HUES6 (cell line): ENCODE data around the gene CD82.

Experiments used
- H3K27ac ChIP-seq: 2 replicates; pipeline ENCODE4 v1.7.0; 2013; ENCODE audit warnings: low read depth, mild to moderate bottlenecking, low read length, inconsistent platforms
- H3K27me3 ChIP-seq: 2 replicates; pipeline ENCODE4 v1.6.1; 2013; ENCODE audit warnings: low read length; ENCODE audit not compliant: control insufficient read depth, insufficient read depth
- H3K36me3 ChIP-seq: 2 replicates; pipeline ENCODE4 v1.6.1; 2013; ENCODE audit warnings: low read length; ENCODE audit not compliant: control insufficient read depth, insufficient read depth
- H3K4me1 ChIP-seq: 2 replicates; pipeline ENCODE4 v1.6.1; 2013; ENCODE audit warnings: low read length; ENCODE audit not compliant: control insufficient read depth, insufficient read depth
- H3K4me3 ChIP-seq: 2 replicates; pipeline ENCODE4 v1.5.1; 2013; ENCODE audit warnings: low read depth, low read length
- H3K9ac ChIP-seq: one replicate; pipeline ENCODE4 v1.6.1; 2013; ENCODE audit warnings: mild to moderate bottlenecking, low read length
- H3K9me3 ChIP-seq: 2 replicates; pipeline ENCODE4 v1.6.1; 2013; ENCODE audit warnings: low read depth, low read length; ENCODE audit not compliant: control insufficient read depth, insufficient read depth

The CD82 gene

DNA sequence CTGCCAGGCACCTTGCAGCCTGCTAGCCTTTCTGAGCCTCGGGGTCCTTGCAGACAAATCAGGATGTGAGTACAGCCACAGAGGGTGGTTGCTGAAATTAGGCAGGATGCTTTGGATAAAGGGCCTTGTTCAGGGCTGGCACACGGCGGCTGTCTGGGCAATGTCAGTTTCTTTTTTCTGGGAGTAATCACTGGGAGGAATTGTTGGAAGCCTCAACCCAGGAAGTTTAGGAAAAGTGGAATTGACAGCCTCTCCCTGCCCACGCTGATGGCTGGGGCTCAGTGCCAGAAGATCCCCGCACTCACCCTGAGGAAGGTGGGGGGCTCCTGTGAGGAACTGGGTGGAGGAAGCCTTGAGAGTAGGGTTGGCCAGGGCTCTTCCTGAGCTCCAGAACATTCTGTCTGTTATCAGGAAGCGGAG lies 37.4 kb downstream of the CD82 start:
- no peaks in the 10 kb centered on the region for H3K27me3 ChIP-seq
- peaks cover 21% of the 10 kb centered on the region; the same call in 1 of the 2 replicates for H3K4me1 ChIP-seq
- no peak overlapping the region for H3K27ac ChIP-seq
- no peaks in the 10 kb centered on the region for H3K36me3 ChIP-seq
- no peaks in the 10 kb centered on the region for H3K9me3 ChIP-seq
- no peak overlapping the region for H3K9ac ChIP-seq
- H3K4me3 ChIP-seq = no peak overlapping the region

DNA sequence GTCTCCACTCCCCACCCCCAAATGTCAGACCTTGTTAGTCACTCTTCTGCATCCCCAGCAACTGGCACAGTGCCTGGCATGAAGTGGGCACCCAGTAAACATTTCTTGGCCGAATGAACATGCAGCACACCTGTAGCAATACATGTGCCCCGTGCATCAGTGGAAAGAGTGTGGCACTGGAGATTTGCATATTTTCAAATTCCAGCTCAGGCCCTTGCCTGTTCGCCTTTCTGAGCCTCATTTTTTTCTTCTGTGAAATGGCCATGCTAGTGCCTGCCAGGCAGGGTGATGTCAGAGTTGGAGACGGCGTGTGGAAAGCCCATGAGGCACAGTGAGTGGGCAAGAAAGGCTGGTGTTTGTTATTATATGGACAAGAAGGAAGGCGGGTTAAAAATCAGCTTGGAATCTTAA lies 38.7 kb downstream of the CD82 start:
- no peak overlapping the region for H3K9ac ChIP-seq
- H3K4me1 ChIP-seq = peaks cover 21% of the 10 kb centered on the region; the same call in 1 of the 2 replicates
- no peaks in the 10 kb centered on the region for H3K27me3 ChIP-seq
- no peak overlapping the region for H3K4me3 ChIP-seq
- no peak overlapping the region for H3K27ac ChIP-seq
- no peaks in the 10 kb centered on the region for H3K9me3 ChIP-seq
- no peaks in the 10 kb centered on the region for H3K36me3 ChIP-seq

DNA sequence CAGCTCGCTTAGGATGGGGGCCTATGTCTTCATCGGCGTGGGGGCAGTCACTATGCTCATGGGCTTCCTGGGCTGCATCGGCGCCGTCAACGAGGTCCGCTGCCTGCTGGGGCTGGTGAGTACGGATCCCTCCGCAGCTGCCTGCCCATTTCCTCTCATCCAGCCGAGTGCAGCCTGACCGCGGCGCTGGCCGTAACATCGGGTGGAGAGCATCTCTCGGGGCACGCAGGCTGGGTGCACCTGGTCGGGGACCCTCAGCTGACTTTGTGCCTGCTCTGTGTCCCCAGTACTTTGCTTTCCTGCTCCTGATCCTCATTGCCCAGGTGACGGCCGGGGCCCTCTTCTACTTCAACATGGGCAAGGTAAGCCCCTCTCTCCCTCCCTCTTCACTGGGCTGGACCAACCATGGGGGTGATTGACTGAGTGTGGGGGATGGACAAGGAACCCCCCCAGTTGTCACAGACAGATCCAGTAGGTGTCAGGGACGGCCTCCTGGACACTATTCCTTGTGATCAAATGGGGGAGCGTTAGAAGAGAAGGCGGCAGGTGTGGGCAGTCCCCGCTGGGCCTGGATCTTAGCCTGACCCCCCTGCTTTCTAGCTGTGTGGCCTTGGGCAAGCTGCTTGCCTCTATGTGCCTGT lies 39.7 kb downstream of the CD82 start:
- Histone ChIP-seq H3K27ac (no peak overlapping the region), H3K36me3 (no peaks in the 10 kb centered on the region), H3K4me3 (no peak overlapping the region), H3K4me1 (peaks cover 20% of the 10 kb centered on the region; the same call in 1 of the 2 replicates), H3K27me3 (no peaks in the 10 kb centered on the region), H3K9me3 (no peaks in the 10 kb centered on the region), H3K9ac (no peak overlapping the region)

DNA sequence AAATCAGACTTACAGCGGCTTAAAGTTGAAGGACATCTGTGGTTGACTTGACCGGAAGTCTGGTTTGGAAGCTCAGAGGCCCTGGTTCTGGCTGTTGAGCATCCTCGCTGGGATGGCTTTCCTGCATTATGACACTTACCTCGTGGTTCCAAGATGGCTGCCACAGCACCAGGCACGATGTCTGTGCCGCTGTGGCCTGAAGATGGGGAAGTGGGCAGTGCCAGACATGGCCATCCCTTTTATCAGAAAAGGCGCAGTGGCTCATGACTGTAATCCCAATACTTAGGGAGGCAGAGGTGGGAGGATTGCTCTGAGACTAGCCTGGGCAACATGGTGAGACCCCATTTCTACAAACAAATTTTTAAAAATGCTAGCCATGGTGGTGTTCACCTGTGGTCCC lies 40.5 kb downstream of the CD82 start:
- Histone ChIP-seq H3K9ac (no peak overlapping the region), H3K27ac (no peak overlapping the region), H3K9me3 (no peaks in the 10 kb centered on the region), H3K4me3 (no peak overlapping the region), H3K4me1 (peaks cover 13% of the 10 kb centered on the region; the same call in 1 of the 2 replicates), H3K27me3 (no peaks in the 10 kb centered on the region), H3K36me3 (no peaks in the 10 kb centered on the region)

DNA sequence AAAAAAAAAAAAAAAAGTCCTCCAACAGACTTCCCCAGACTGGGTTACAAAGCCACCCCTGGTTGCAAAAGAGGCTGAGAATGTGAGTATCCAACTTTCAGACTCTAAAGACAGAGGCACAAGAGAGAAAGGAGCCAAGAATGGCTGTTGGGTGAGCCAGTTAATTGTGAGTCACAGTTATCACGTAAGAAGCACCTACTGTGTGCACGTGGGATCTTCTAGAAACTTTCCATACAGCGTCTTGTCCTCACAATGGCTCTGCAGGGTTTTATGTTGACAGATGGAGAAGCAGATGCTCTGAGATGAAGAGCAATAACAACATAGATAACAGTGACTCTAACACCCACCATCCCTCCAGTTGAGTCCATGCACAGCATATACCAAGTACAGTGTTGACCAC lies 41.0 kb downstream of the CD82 start:
- H3K4me3 ChIP-seq = no peak overlapping the region
- no peaks in the 10 kb centered on the region for H3K27me3 ChIP-seq
- H3K9me3 ChIP-seq = no peaks in the 10 kb centered on the region
- no peak overlapping the region for H3K27ac ChIP-seq
- no peak overlapping the region for H3K9ac ChIP-seq
- H3K4me1 ChIP-seq = peaks cover 8% of the 10 kb centered on the region; the same call in 1 of the 2 replicates
- H3K36me3 ChIP-seq = no peaks in the 10 kb centered on the region

DNA sequence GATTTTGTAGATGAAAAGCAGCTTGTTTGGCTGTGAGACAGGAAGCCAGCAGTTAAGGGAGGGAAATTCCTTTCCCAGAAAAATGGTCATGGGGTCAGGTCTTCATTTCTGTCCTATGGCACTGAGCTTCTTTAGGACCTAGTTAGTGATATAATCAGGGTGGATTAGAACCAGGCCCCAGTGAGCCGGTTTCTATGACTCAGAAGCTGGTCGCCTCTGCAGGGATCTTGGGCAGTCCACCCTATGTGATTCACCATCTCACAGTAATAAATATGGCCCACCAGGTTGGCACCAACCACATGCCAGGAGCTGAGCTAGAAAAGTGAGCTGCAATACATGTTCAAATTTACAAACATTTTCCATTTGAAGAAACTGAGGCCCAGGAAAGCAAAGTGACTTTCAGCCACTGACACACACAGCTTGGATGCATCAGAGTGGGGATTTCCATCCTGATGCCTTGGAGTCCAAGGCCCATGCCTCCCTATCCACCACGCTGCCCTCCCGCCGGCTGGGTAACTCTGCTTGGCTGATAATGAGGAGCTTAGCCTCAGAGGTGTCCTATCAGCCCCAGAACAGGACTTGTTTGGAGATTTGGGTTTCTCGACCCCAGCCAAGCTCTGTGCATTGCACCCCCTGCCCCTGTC lies 42.0 kb downstream of the CD82 start:
- no peaks in the 10 kb centered on the region for H3K27me3 ChIP-seq
- H3K4me3 ChIP-seq = no peak overlapping the region
- no peaks in the 10 kb centered on the region for H3K36me3 ChIP-seq
- no peak overlapping the region for H3K27ac ChIP-seq
- no peaks in the 10 kb centered on the region for H3K9me3 ChIP-seq
- H3K9ac ChIP-seq = no peak overlapping the region
- peaks cover 8% of the 10 kb centered on the region; the same call in 1 of the 2 replicates for H3K4me1 ChIP-seq

DNA sequence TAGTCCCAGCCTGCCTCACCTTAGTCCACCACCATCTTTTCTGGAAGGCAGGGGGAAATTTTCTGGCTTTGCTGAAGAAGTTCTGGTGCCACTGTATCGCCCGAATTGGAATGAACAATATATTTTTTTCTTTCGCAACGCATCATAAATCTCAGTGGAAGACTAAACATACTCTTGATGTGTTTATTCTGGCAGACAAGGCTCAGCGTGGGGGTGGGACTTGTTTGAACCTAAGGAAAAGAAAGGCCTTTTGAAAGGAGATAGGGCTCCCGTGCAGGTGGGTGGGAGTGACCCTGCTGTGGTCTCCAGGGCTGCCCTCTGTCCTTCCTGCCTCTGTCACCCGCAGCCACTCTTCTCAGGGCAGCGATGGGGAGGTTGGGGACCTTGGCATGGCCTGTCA lies 42.5 kb downstream of the CD82 start:
- H3K4me1 ChIP-seq = peaks cover 7% of the 10 kb centered on the region; the same call in 1 of the 2 replicates
- no peaks in the 10 kb centered on the region for H3K36me3 ChIP-seq
- no peak overlapping the region for H3K4me3 ChIP-seq
- no peak overlapping the region for H3K27ac ChIP-seq
- no peaks in the 10 kb centered on the region for H3K9me3 ChIP-seq
- H3K9ac ChIP-seq = no peak overlapping the region
- H3K27me3 ChIP-seq = no peaks in the 10 kb centered on the region

DNA sequence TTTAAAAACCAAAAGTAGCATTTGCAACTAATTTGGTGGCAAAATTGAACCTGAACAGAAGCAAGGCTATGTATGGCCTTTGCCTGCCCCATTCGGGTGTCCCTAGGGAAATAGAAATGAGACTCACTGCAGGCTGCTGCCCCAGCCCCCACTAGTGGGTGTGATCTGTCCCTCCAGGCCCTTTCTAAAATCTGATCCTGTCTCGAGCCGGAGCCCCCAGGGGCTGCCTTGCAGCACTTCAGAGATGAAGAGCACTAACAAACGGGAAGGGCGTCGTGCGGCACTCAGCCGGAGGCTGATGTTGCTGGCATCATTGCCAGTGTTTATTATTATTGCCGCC lies 43.2 kb downstream of the CD82 start:
- no peaks in the 10 kb centered on the region for H3K9me3 ChIP-seq
- H3K4me3 ChIP-seq = no peak overlapping the region
- H3K9ac ChIP-seq = no peak overlapping the region
- H3K27ac ChIP-seq = no peak overlapping the region
- H3K36me3 ChIP-seq = no peaks in the 10 kb centered on the region
- no peaks in the 10 kb centered on the region for H3K27me3 ChIP-seq
- peaks cover under 1% of the 10 kb centered on the region; the same call in 1 of the 2 replicates for H3K4me1 ChIP-seq

DNA sequence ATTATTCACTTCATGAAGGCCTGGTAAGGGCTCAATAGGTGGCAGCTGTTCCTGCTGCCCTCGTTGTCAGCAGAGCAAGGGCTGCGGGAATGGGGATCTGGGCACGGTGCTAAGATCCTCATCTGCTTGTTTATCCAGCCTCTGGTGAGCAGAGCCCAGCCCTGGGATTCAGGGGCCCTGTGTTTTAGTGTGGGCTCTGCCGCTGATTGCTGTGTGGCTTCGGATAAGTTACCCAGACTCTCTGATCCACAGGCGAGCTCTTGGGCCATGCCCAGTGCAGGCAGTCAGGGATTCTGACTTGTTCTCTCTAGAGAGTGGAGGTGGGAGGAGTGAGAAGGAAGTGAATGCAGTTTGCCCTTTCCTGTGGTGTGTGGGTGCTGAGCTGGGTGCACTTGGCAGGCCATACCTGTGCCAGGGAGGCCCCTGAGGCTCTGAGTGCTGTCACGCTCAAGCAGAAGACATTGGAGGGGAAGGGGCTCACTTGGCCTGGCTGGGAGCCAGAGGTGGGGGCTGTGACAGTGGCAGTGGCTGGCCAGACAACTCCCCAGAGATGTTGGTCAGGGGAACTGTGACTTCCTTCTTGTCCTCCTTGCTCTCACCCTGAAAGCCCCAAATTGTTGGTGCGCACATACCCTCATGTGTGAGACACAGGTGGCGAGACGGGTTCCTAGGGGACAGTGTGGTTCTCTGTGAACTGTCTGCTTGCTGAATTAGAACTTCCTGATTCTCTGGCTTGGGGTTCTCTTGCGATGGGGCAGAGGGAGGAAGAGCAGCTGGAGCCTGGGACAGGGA lies 43.7 kb downstream of the CD82 start:
- Histone ChIP-seq H3K4me3 (no peak overlapping the region), H3K4me1 (no peaks in the 10 kb centered on the region), H3K9ac (no peak overlapping the region), H3K9me3 (no peaks in the 10 kb centered on the region), H3K27me3 (no peaks in the 10 kb centered on the region), H3K27ac (no peak overlapping the region), H3K36me3 (no peaks in the 10 kb centered on the region)

DNA sequence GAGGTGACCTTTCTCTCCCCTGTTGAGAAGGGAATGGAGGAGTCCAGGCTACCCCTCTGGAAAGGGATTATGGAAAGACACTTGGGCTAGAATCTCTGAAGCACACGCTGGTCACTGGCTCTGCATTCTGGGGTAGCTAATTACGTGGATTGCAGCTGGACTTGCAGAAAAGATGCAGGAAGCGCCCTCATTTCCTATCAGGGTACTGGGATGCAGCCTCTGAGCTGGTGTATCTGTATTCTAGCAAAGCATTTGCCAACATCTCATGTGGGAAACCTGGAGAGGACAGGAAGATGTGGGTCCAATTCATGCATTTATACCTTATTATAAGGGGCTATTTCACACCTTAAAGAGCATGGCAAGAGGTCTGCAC lies 44.3 kb downstream of the CD82 start:
- Histone ChIP-seq H3K27me3 (no peaks in the 10 kb centered on the region), H3K9me3 (no peaks in the 10 kb centered on the region), H3K27ac (no peak overlapping the region), H3K4me1 (no peaks in the 10 kb centered on the region), H3K9ac (no peak overlapping the region), H3K36me3 (no peaks in the 10 kb centered on the region), H3K4me3 (no peak overlapping the region)
